OCI-LY7 (cell line): ENCODE measurements around the gene STAG2. TPM values are rescaled to one million over a fixed set of nuclear protein-coding genes. Genes with fewer than 3 reads are reported as not detected.

ENCODE experiments used
- BruUV-seq: library from RNA; stranded (reverse); fragments of 400-500 nt; replicated peaks from 2 replicates; lab custom pipeline; 2021; lab: Mats Ljungman, UMichigan
- CTCF ChIA-PET: fragments of 300-600 bp; sonication (Branson Sonifier 250); formaldehyde crosslinking; loops from one replicate; lab custom pipeline; 2022; ENCODE audit warnings: antibody characterized with exemption; ENCODE audit not compliant: unreplicated experiment; lab: Charles Lee
- POLR2A ChIA-PET: fragments of 300-600 bp; sonication (Branson Sonifier 250); formaldehyde crosslinking; loops from one replicate; lab custom pipeline; 2022; ENCODE audit warnings: antibody characterized with exemption; lab: Charles Lee
- DNase-seq: peaks from one replicate; pipeline ENCODE4 v3.0.0-alpha.2; 2015; ENCODE audit warnings: low spot score
- H2AFZ ChIP-seq: fragments of 200-600 bp; sonication (generic), shearing (Covaris generic); 2 replicates; pipeline ENCODE4 v1.6.1; 2014; ENCODE audit warnings: mild to moderate bottlenecking, antibody characterized with exemption, low read length, moderate library complexity
- H3K27ac ChIP-seq: fragments of 200-600 bp; sonication (generic); 2 replicates; pipeline ENCODE4 v1.5.1; 2014; ENCODE audit warnings: mixed run types, low read depth, mild to moderate bottlenecking, moderate library complexity, low read length, inconsistent platforms; ENCODE audit not compliant: poor library complexity, severe bottlenecking
- H3K36me3 ChIP-seq: fragments of 200-600 bp; sonication (generic); 2 replicates; pipeline ENCODE4 v1.6.1; 2014; ENCODE audit warnings: mild to moderate bottlenecking, antibody characterized with exemption, low read length, moderate library complexity, mixed read lengths; ENCODE audit not compliant: insufficient read depth
- H3K4me1 ChIP-seq: fragments of 200-600 bp; sonication (generic); 2 replicates; pipeline ENCODE4 v1.5.1; 2014; ENCODE audit warnings: mild to moderate bottlenecking, low read length; ENCODE audit not compliant: insufficient read depth, poor library complexity, severe bottlenecking
- H3K4me2 ChIP-seq: fragments of 200-600 bp; sonication (generic); 2 replicates; pipeline ENCODE4 v1.6.1; 2014; ENCODE audit warnings: mild to moderate bottlenecking, low read length
- H3K4me3 ChIP-seq: fragments of 200-600 bp; sonication (generic); 2 replicates; pipeline ENCODE4 v1.5.1; 2014; ENCODE audit warnings: mild to moderate bottlenecking, low read depth, low read length; ENCODE audit not compliant: poor library complexity, severe bottlenecking
- H3K79me2 ChIP-seq: fragments of 200-600 bp; sonication (generic); 2 replicates; pipeline ENCODE4 v1.6.1; 2016; ENCODE audit warnings: low read depth, mild to moderate bottlenecking, low read length, moderate library complexity, mixed read lengths; ENCODE audit not compliant: insufficient read depth
- H3K9me2 ChIP-seq: fragments of 200-600 bp; sonication (generic); 2 replicates; pipeline ENCODE4 v1.6.1; 2016; ENCODE audit warnings: mild to moderate bottlenecking, low read length, mixed read lengths; ENCODE audit not compliant: insufficient read depth
- H3K9me3 ChIP-seq: fragments of 200-600 bp; sonication (generic); 2 replicates; pipeline ENCODE4 v1.6.1; 2014; ENCODE audit warnings: mild to moderate bottlenecking, mixed run types, low read length, mixed read lengths
- H4K20me1 ChIP-seq: fragments of 200-600 bp; sonication (generic); 2 replicates; pipeline ENCODE4 v1.6.1; 2014; ENCODE audit warnings: mild to moderate bottlenecking, antibody characterized with exemption, low read length, moderate library complexity, mixed read lengths; ENCODE audit not compliant: insufficient read depth
- CTCF ChIP-seq: fragments of 200-600 bp; sonication (generic); conservative IDR thresholded peaks from 2 replicates; pipeline ENCODE4 v1.5.1; 2014; ENCODE audit warnings: mild to moderate bottlenecking, antibody characterized with exemption, low read length, moderate library complexity, mixed read lengths
- EZH2phosphoT487 ChIP-seq: fragments of 200-600 bp; sonication (generic); IDR thresholded peaks from 2 replicates; pipeline ENCODE4 v1.6.1; 2018; ENCODE audit warnings: low read depth, borderline replicate concordance, mild to moderate bottlenecking, mixed run types, antibody characterized with exemption, low read length, moderate library complexity, mixed read lengths
- intact Hi-C: fragments of 100-400 bp; cut with micrococcal nuclease; formaldehyde crosslinking; loops from one replicate; pipeline ENCODE4 v1.10.0; 2022; ENCODE audit not compliant: unreplicated experiment
- total RNA-seq, 2 experiments: library from RNA; depleted of rRNA in 1 of 2; stranded (reverse); fragments of >200 nt in 1 of 2; shearing (Covaris generic) in 1 of 2; gene quantifications; 2 replicates each; pipeline ENCODE4 v1.2.3, GENCODE V29; 2014 to 2022

The STAG2 gene
- total RNA-seq, 2 experiments from 2014 or later: 56.7 to 68.9 TPM

- Histone ChIP-seq H2AFZ (no peak overlapping the region), H3K9me2 (no peaks in the 10 kb centered on the region), H3K36me3 (no peaks in the 10 kb centered on the region), H3K4me1 (no peaks in the 10 kb centered on the region), H3K27ac (no peak overlapping the region), H3K9me3 (no peaks in the 10 kb centered on the region), H4K20me1 (no peaks in the 10 kb centered on the region), H3K79me2 (no peaks in the 10 kb centered on the region), H3K4me2 (no peak overlapping the region), H3K4me3 (no peak overlapping the region)
- ChIA-PET POLR2A (no interaction called here), CTCF (no interaction called here)
- BruUV-seq: no TSS peak
- intact Hi-C loops: no loop called here
- TF ChIP-seq CTCF: no peak
- no peak for TF ChIP-seq EZH2phosphoT487
- no peak for DNase-seq
Measured at GRCh38 chrX:124145749-124146148, 184.2 kb downstream of the STAG2 start.

GRCh38 chrX:124151195-124151594 lies 189.7 kb downstream of the STAG2 start:
- Histone ChIP-seq H3K4me3 (no peak overlapping the region), H2AFZ (no peak overlapping the region), H4K20me1 (no peaks in the 10 kb centered on the region), H3K4me2 (no peak overlapping the region), H3K4me1 (no peaks in the 10 kb centered on the region), H3K9me2 (no peaks in the 10 kb centered on the region), H3K36me3 (no peaks in the 10 kb centered on the region), H3K9me3 (no peaks in the 10 kb centered on the region), H3K27ac (no peak overlapping the region), H3K79me2 (no peaks in the 10 kb centered on the region)
- intact Hi-C loops: no loop called here
- no TSS peak for BruUV-seq
- ChIA-PET CTCF (no interaction called here), POLR2A (interaction anchor here (1.2 kb wide), 1 partner anchor 10 kb away, joined by 3 read pairs; no protein-coding TSS in a partner anchor)
- DNase-seq: no peak
- TF ChIP-seq EZH2phosphoT487 (no peak), CTCF (no peak)

Other genes with a start within 250 kb of the STAG2 start
- gene THOC2, start 228.7 kb upstream of the STAG2 start, total RNA-seq (2014; rRNA removed; shearing (Covaris generic)): 73.8 and 101 TPM in 2 replicates
- gene THOC2, start 228.7 kb upstream of the STAG2 start, total RNA-seq (2022): 97.3 and 99.1 TPM in 2 replicates
- 20.2 and 29.7 TPM in 2 replicates for gene XIAP, start 101.7 kb upstream of the STAG2 start, total RNA-seq (2014; rRNA removed; shearing (Covaris generic))
- gene XIAP, start 101.7 kb upstream of the STAG2 start, total RNA-seq (2022): 28.7 and 34.0 TPM in 2 replicates